ENCODE data around the gene LHFPL3.

Gene LHFPL3

GRCh38 chr7:104371216-104371979, 43.0 kb downstream of the LHFPL3 start:
- TF ChIP-seq CTCF (IDR thresholded peaks at IDR 0.05; ENCODE audit: unreplicated experiment in 3 of 3): no peak
- no peaks in the 10 kb centered on the region for H3K4me1 Mint-ChIP-seq
- no peaks in the 10 kb centered on the region for H3K36me3 Mint-ChIP-seq (ENCODE audit: low read depth)
- no peak overlapping the region for H3K4me3 Mint-ChIP-seq
- H3K27me3 Mint-ChIP-seq (ENCODE audit: low read depth): peaks cover 8% of the 10 kb centered on the region
- no peak overlapping the region for H3K27ac Mint-ChIP-seq
- H3K9me3 Mint-ChIP-seq: no peaks in the 10 kb centered on the region

DNA sequence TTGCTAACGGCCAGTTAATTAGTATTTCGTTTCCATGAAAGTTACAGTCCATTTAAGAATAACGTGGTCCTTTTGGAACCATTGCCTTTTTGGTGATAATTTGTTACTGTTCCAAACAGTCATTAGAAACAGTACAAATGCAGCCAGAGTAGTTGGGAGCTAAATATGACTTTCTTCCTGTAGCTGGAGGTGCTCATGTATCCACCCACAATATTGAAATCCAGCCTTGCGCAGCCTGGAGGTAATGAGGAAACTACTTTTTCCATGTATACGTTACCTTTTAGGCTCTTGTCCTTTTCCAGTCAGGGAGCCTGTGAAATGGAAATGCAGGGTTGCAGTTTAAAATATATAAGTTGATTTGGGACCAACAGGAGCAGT, 43.6 kb downstream of the LHFPL3 start:
- no peak for TF ChIP-seq CTCF (IDR thresholded peaks at IDR 0.05; ENCODE audit: unreplicated experiment in 3 of 3)
- Mint-ChIP-seq H3K27me3 (ENCODE audit: low read depth) (peaks cover 8% of the 10 kb centered on the region), H3K9me3 (no peaks in the 10 kb centered on the region), H3K36me3 (ENCODE audit: low read depth) (no peaks in the 10 kb centered on the region), H3K27ac (no peak overlapping the region), H3K4me3 (no peak overlapping the region), H3K4me1 (no peaks in the 10 kb centered on the region)

GRCh38 chr7:104382616-104383015, 54.2 kb downstream of the LHFPL3 start:
- H3K4me1 Mint-ChIP-seq: no peaks in the 10 kb centered on the region
- H3K27me3 Mint-ChIP-seq (ENCODE audit: low read depth): no peaks in the 10 kb centered on the region
- H3K4me3 Mint-ChIP-seq: no peak overlapping the region
- no peaks in the 10 kb centered on the region for H3K36me3 Mint-ChIP-seq (ENCODE audit: low read depth)
- H3K27ac Mint-ChIP-seq: no peak overlapping the region
- no peaks in the 10 kb centered on the region for H3K9me3 Mint-ChIP-seq
- TF ChIP-seq CTCF (IDR thresholded peaks at IDR 0.05; ENCODE audit: unreplicated experiment in 3 of 3): no peak

- no peak for TF ChIP-seq CTCF (IDR thresholded peaks at IDR 0.05; ENCODE audit: unreplicated experiment in 3 of 3)
- H3K36me3 Mint-ChIP-seq (ENCODE audit: low read depth): no peaks in the 10 kb centered on the region
- H3K9me3 Mint-ChIP-seq: peaks cover 18% of the 10 kb centered on the region
- no peak overlapping the region for H3K4me3 Mint-ChIP-seq
- H3K4me1 Mint-ChIP-seq: no peaks in the 10 kb centered on the region
- no peaks in the 10 kb centered on the region for H3K27me3 Mint-ChIP-seq (ENCODE audit: low read depth)
- H3K27ac Mint-ChIP-seq: no peak overlapping the region
These were observed 58.5 kb downstream of the LHFPL3 start for GRCh38 chr7:104386943-104387342.

DNA sequence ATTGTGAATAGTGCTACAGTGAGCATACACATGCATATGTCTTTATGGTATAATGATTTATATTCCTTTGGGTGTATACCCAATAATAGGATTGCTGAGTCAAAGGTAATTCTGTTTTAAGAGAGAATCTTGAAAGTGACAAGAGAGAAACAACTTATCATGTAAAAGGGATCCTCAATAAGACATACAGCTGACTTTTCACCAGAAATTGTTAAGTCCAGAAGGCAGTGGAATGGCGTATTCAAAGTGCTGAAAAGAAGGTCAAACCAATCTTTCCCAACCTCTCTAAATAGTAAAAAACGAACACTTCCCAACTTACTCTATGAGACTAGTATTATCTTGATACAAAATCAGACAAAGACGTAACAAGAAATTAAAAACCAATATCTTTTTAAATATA, 59.8 kb downstream of the LHFPL3 start:
- no peak for TF ChIP-seq CTCF (IDR thresholded peaks at IDR 0.05; ENCODE audit: unreplicated experiment in 3 of 3)
- H3K36me3 Mint-ChIP-seq (ENCODE audit: low read depth): no peaks in the 10 kb centered on the region
- peaks cover 18% of the 10 kb centered on the region for H3K9me3 Mint-ChIP-seq
- no peaks in the 10 kb centered on the region for H3K27me3 Mint-ChIP-seq (ENCODE audit: low read depth)
- no peak overlapping the region for H3K4me3 Mint-ChIP-seq
- H3K4me1 Mint-ChIP-seq: no peaks in the 10 kb centered on the region
- H3K27ac Mint-ChIP-seq: no peak overlapping the region

DNA sequence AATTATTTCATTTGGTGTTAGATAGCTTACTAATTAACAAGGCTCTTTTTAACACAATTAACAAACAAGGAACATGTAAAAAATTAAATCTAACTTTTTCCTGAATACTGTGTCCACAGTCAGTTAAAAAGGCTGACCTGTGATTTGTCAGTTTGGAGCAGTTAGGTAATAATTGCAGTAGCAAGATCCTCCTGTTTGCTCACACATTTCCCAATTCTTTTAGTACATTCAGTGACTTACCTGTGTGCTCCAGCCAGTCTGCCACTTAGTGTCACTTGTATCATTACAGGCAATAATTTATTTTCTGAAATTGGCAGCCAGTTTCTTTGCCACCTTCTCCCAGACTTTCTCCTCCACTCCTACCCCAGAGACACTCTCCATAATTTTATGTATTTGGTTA, 66.8 kb downstream of the LHFPL3 start:
- Mint-ChIP-seq H3K4me1 (no peaks in the 10 kb centered on the region), H3K9me3 (peaks cover 2% of the 10 kb centered on the region), H3K4me3 (no peak overlapping the region), H3K27me3 (ENCODE audit: low read depth) (peaks cover 5% of the 10 kb centered on the region), H3K36me3 (ENCODE audit: low read depth) (no peaks in the 10 kb centered on the region), H3K27ac (no peak overlapping the region)
- no peak for TF ChIP-seq CTCF (IDR thresholded peaks at IDR 0.05; ENCODE audit: unreplicated experiment in 3 of 3)
